Liver (tissue), 9 donors: ENCODE measurements around the gene TMEM213. TPM values are rescaled to one million over a fixed set of nuclear protein-coding genes. Genes with fewer than 3 reads are reported as not detected.

Source experiments
- DNase-seq: peaks from one replicate; pipeline ENCODE4 v3.0.0-alpha.2; 2017; ENCODE audit warnings: low spot score
- H3K27ac ChIP-seq, 2 donors: one replicate each; pipeline ENCODE4 v1.7.0; 2013; ENCODE audit warnings: inconsistent platforms in 2 of 2, low read length in 2 of 2, control low read depth in 1 of 2, low read depth in 1 of 2, mild to moderate bottlenecking in 1 of 2
- H3K27me3 ChIP-seq, 4 donors: one replicate each; pipeline versions ENCODE4 v1.6.1 to v1.7.0; 2013; ENCODE audit warnings: low read length in 3 of 4, inconsistent platforms in 1 of 4, mild to moderate bottlenecking in 1 of 4, moderate library complexity in 1 of 4; ENCODE audit not compliant: control insufficient read depth in 4 of 4, insufficient read depth in 4 of 4
- H3K36me3 ChIP-seq, 4 donors: one replicate each; pipeline versions ENCODE4 v1.6.1 to v1.7.0; 2013; ENCODE audit warnings: low read length in 3 of 4, mild to moderate bottlenecking in 3 of 4, low read depth in 1 of 4, moderate library complexity in 1 of 4; ENCODE audit not compliant: control insufficient read depth in 4 of 4, insufficient read depth in 3 of 4
- H3K4me1 ChIP-seq, 4 donors: one replicate each; pipeline versions ENCODE4 v1.6.1 to v1.7.0; 2013; ENCODE audit warnings: low read length in 3 of 4, mild to moderate bottlenecking in 3 of 4, moderate library complexity in 1 of 4; ENCODE audit not compliant: control insufficient read depth in 4 of 4, insufficient read depth in 4 of 4
- H3K4me3 ChIP-seq, 3 donors: one replicate each; pipeline versions ENCODE4 v1.6.1 to v1.7.0; 2013; ENCODE audit warnings: low read length in 3 of 3, control low read depth in 1 of 3, low read depth in 1 of 3, mild to moderate bottlenecking in 1 of 3
- H3K9ac ChIP-seq, 2 donors: one replicate each; pipeline ENCODE4 v1.7.0; 2013; ENCODE audit warnings: low read length in 2 of 2, mild to moderate bottlenecking in 2 of 2, moderate library complexity in 2 of 2, control low read depth in 1 of 2, low read depth in 1 of 2
- H3K9me3 ChIP-seq, 4 donors: one replicate each; pipeline versions ENCODE4 v1.6.1 to v1.7.0; 2013; ENCODE audit warnings: low read length in 3 of 4; ENCODE audit not compliant: control insufficient read depth in 4 of 4
- ATF3 ChIP-seq: IDR thresholded peaks from 2 replicates; pipeline ENCODE4 v1.6.1; 2016; ENCODE audit warnings: antibody characterized with exemption
- CTCF ChIP-seq: fragments of 150-350 bp; IDR thresholded peaks from 2 replicates; pipeline ENCODE4 v1.5.1; 2017; ENCODE audit warnings: improper control_type of control experiment, low read depth, low read length; ENCODE audit not compliant: missing input control
- EGR1 ChIP-seq, 2 donors: IDR thresholded peaks; 2 replicates each; pipeline ENCODE4 v1.6.1; 2016 to 2018; ENCODE audit warnings: antibody characterized with exemption in 2 of 2, low read depth in 2 of 2
- FOXA1 ChIP-seq: IDR thresholded peaks from 2 replicates; pipeline ENCODE4 v1.6.1; 2016; ENCODE audit warnings: antibody characterized with exemption
- FOXA2 ChIP-seq: IDR thresholded peaks from 2 replicates; pipeline ENCODE4 v1.6.1; 2016; ENCODE audit warnings: antibody characterized with exemption
- GABPA ChIP-seq, 2 donors: IDR thresholded peaks in 1 of 2; conservative IDR thresholded peaks in 1 of 2; 2 replicates each; pipeline ENCODE4 v1.6.1; 2016; ENCODE audit warnings: antibody characterized with exemption in 2 of 2, mild to moderate bottlenecking in 1 of 2, moderate library complexity in 1 of 2
- HNF4A ChIP-seq, 2 donors: conservative IDR thresholded peaks; 2 replicates each; pipeline ENCODE4 v1.6.1; 2016; ENCODE audit warnings: antibody characterized with exemption in 2 of 2, mild to moderate bottlenecking in 2 of 2
- JUND ChIP-seq, 2 donors: IDR thresholded peaks; 2 replicates each; pipeline ENCODE4 v1.6.1; 2016; ENCODE audit warnings: antibody characterized with exemption in 2 of 2
- MAX ChIP-seq: IDR thresholded peaks from 2 replicates; pipeline ENCODE4 v1.6.1; 2016; ENCODE audit warnings: antibody characterized with exemption
- NR2F2 ChIP-seq: IDR thresholded peaks from 2 replicates; pipeline ENCODE4 v1.6.1; 2016; ENCODE audit warnings: antibody characterized with exemption
- RAD21 ChIP-seq, 2 donors: IDR thresholded peaks; 2 replicates each; pipeline ENCODE4 v1.6.1; 2016; ENCODE audit warnings: antibody characterized with exemption in 2 of 2, mild to moderate bottlenecking in 2 of 2
- REST ChIP-seq: IDR thresholded peaks from 2 replicates; pipeline ENCODE4 v1.6.1; 2016; ENCODE audit warnings: antibody characterized with exemption, mild to moderate bottlenecking
- RXRA ChIP-seq, 2 donors: IDR thresholded peaks; 2 replicates each; pipeline ENCODE4 v1.6.1; 2017 to 2018; ENCODE audit warnings: antibody characterized with exemption in 2 of 2, mild to moderate bottlenecking in 1 of 2
- SP1 ChIP-seq: IDR thresholded peaks from 2 replicates; pipeline ENCODE4 v1.6.1; 2018; ENCODE audit warnings: antibody characterized with exemption, mild to moderate bottlenecking
- YY1 ChIP-seq: IDR thresholded peaks from 2 replicates; pipeline ENCODE4 v1.6.1; 2016; ENCODE audit warnings: antibody characterized with exemption, mild to moderate bottlenecking
- WGBS: extraction: QIAGEN DNeasy Blood & Tissue Kit; methylation state at CpG from one replicate; pipeline ENCODE4 v1.1.7; 2013; 5-methylcytosine and 5-hydroxymethylcytosine counted together
- polyA plus RNA-seq, 2 donors: library from polyadenylated mRNA; stranded (reverse) in 1 of 2; unstranded in 1 of 2; fragments of 200-250 nt in 1 of 2; fragments of >200 nt in 1 of 2; fragmentation: Nextera tagmentation in 1 of 2; extraction: Ambion mirVana in 1 of 2; gene quantifications; one replicate each; pipeline versions ENCODE4 v1.2.1 to v1.2.3, GENCODE V29; 2013 to 2015
- total RNA-seq, 2 donors: library from RNA; depleted of rRNA; stranded (reverse); fragments of >200 nt; gene quantifications; one replicate each; pipeline ENCODE4 v1.2.3, GENCODE V29; 2014
- donor health status: healthy.
- donor health status: healthy.
- donor health status: healthy.
- donor health status: healthy.
- donor health status: healthy.

The TMEM213 gene
- total and polyA plus RNA-seq, 4 donors = not detected

GRCh38 chr7:138750901-138751464 lies 46.8 kb upstream of the TMEM213 start:
- DNase-seq = no peak
- TF ChIP-seq GABPA (IDR thresholded peaks at IDR 0.05 in 1 of 2, conservative IDR thresholded peaks at IDR 0.05 in 1 of 2) (no peak), REST (no peak), CTCF (no peak), MAX (no peak), RAD21 (IDR thresholded peaks at IDR 0.05) (no peak), YY1 (no peak)
- Histone ChIP-seq H3K27ac (no peak overlapping the region), H3K9ac (no peak overlapping the region), H3K27me3 (no peaks in the 10 kb centered on the region), H3K36me3 (no peaks in the 10 kb centered on the region), H3K4me3 (no peak overlapping the region), H3K9me3 (no peaks in the 10 kb centered on the region), H3K4me1 (peaks cover 0 to 8% (median 0%) of the 10 kb centered on the region in 4 donors)
- 73% methylated on average over 18 of the region's 18 CpGs for WGBS

GRCh38 chr7:138752518-138753149 lies 45.2 kb upstream of the TMEM213 start:
- Histone ChIP-seq H3K27ac (peak overlapping the region in 1 of 2 donors; percentile 10), H3K9ac (no peak overlapping the region), H3K36me3 (no peaks in the 10 kb centered on the region), H3K9me3 (no peaks in the 10 kb centered on the region), H3K4me3 (no peak overlapping the region), H3K27me3 (no peaks in the 10 kb centered on the region), H3K4me1 (peaks cover 0 to 8% (median 0%) of the 10 kb centered on the region in 4 donors)
- WGBS = 33% methylated on average over 12 of the region's 12 CpGs
- TF ChIP-seq MAX = no peak
- TF ChIP-seq FOXA2 = no peak
- TF ChIP-seq NR2F2 = peak; percentile 35
- peak; percentile 59 to 65 for TF ChIP-seq RXRA (IDR thresholded peaks at IDR 0.05)
- TF ChIP-seq FOXA1 = no peak
- no peak for TF ChIP-seq ATF3
- TF ChIP-seq REST = no peak
- TF ChIP-seq SP1 = peak; percentile 31
- no peak for TF ChIP-seq YY1
- TF ChIP-seq EGR1 (IDR thresholded peaks at IDR 0.05; ENCODE audit: low read depth in 2 of 2) = no peak
- peak; percentile 16 to 46 for TF ChIP-seq HNF4A (conservative IDR thresholded peaks at IDR 0.05)
- TF ChIP-seq JUND (IDR thresholded peaks at IDR 0.05) = peak in 1 of 2 donors; percentile 40
- DNase-seq = peak; percentile 37
